Breast epithelium (tissue), 3 donors: ENCODE results near the gene SPINT1.
A peak's percentile ranks its signal among the peaks of the same experiment; 100 is the strongest.

ENCODE experiments used
- CTCF ChIP-seq, 3 donors: fragments of 450-650 bp; IDR thresholded peaks; one replicate each; pipeline ENCODE4 v1.5.1; 2016 to 2017; ENCODE audit warnings: antibody characterized with exemption in 3 of 3, mild to moderate bottlenecking in 3 of 3, moderate library complexity in 3 of 3
- POLR2A ChIP-seq: fragments of 450-650 bp; IDR thresholded peaks from one replicate; pipeline ENCODE4 v1.6.1; 2016; ENCODE audit warnings: antibody characterized with exemption, mild to moderate bottlenecking, moderate library complexity
- POLR2AphosphoS5 ChIP-seq, 3 donors: sonication (generic); formaldehyde crosslinking; IDR thresholded peaks; one replicate each; pipeline ENCODE4 v1.6.1; 2017; ENCODE audit warnings: antibody characterized with exemption in 3 of 3

GRCh38 chr15:40847223-40847961, 3.5 kb downstream of the SPINT1 start:
- TF ChIP-seq CTCF (IDR thresholded peaks at IDR 0.05) (peak in 1 of 3 donors; percentile 44), POLR2AphosphoS5 (IDR thresholded peaks at IDR 0.05) (peak in 1 of 3 donors; percentile 81), POLR2A (no peak)
